Measurements from ENCODE around the gene MISP. TPM values are rescaled to one million over a fixed set of nuclear protein-coding genes. Genes with fewer than 3 reads are reported as not detected.

Gene MISP
- total RNA-seq, 1 experiment from 2014 or later: 0.70 TPM

- no peak for TF ChIP-seq AR (CRISPR knock-in tag; IDR thresholded peaks at IDR 0.05)
- peak; percentile 49; the same call in 1 of the 2 replicates for TF ChIP-seq ZNF281 (CRISPR knock-in tag; IDR thresholded peaks at IDR 0.05)
- TF ChIP-seq USF1 (CRISPR knock-in tag; IDR thresholded peaks at IDR 0.05): no peak
- TF ChIP-seq CBFB (CRISPR knock-in tag; IDR thresholded peaks at IDR 0.05; ENCODE audit: low read depth): no peak
- TF ChIP-seq TCF7 (CRISPR knock-in tag; IDR thresholded peaks at IDR 0.05; ENCODE audit: low read depth): no peak
- TF ChIP-seq CTCF (IDR thresholded peaks at IDR 0.05): no peak
- TF ChIP-seq ZNF423 (CRISPR knock-in tag; IDR thresholded peaks at IDR 0.05): peak; percentile 81
- peak; percentile 34; the same call in 1 of the 2 replicates for TF ChIP-seq SP1 (CRISPR knock-in tag; conservative IDR thresholded peaks at IDR 0.05)
- no peak for TF ChIP-seq GABPB1 (CRISPR knock-in tag; IDR thresholded peaks at IDR 0.05)
- TF ChIP-seq TEAD1 (CRISPR knock-in tag; IDR thresholded peaks at IDR 0.05): peak; percentile 72; the same call in 1 of the 2 replicates
- no peak for TF ChIP-seq ZNF396 (CRISPR knock-in tag; IDR thresholded peaks at IDR 0.05; ENCODE audit: borderline replicate concordance)
- TF ChIP-seq ZNF317 (CRISPR knock-in tag; IDR thresholded peaks at IDR 0.05; ENCODE audit: borderline replicate concordance, low read depth): no peak
- no peak for TF ChIP-seq EMX1 (CRISPR knock-in tag; IDR thresholded peaks at IDR 0.05)
- 0 out of 2 replicates have a peak, but pooled peaks have one; percentile 59 for TF ChIP-seq TEAD4 (CRISPR knock-in tag; IDR thresholded peaks at IDR 0.05)
- no peak for TF ChIP-seq USF2 (CRISPR knock-in tag; IDR thresholded peaks at IDR 0.05)
- no peak for TF ChIP-seq IRF2 (CRISPR knock-in tag; IDR thresholded peaks at IDR 0.05; ENCODE audit: borderline replicate concordance, low read depth)
- TF ChIP-seq SMAD3 (CRISPR knock-in tag; IDR thresholded peaks at IDR 0.05; ENCODE audit: borderline replicate concordance): no peak
- no peak for TF ChIP-seq PRRX2 (CRISPR knock-in tag; IDR thresholded peaks at IDR 0.05)
- TF ChIP-seq FOXP1 (CRISPR knock-in tag; IDR thresholded peaks at IDR 0.05; ENCODE audit: borderline replicate concordance): 0 out of 2 replicates have a peak, but pooled peaks have one; percentile 64
Observed at GRCh38 chr19:782185-782877, 31.4 kb downstream of the MISP start (continued).
